GM19397 (cell line): ENCODE measurements around the gene ZBTB46.
"Not testable (repeated sequence)": the region's sequence is repeated elsewhere in the genome, so short reads cannot be mapped to it uniquely, and the experiment has no call there.

Experiments used
- ATAC-seq: cut with Tn5 transposase; IDR thresholded peaks from one replicate; pipeline ENCODE4 v1.9.1; 2021; ENCODE audit warnings: mild to moderate bottlenecking, moderate library complexity; ENCODE audit not compliant: unreplicated experiment

Gene ZBTB46

GRCh38 chr20:63790572-63791168 is 40.4 kb downstream of the ZBTB46 start:
- ATAC-seq = no peak

GRCh38 chr20:63789836-63790571 is 41.1 kb downstream of the ZBTB46 start:
- ATAC-seq = no peak

GRCh38 chr20:63787749-63788148 is 43.3 kb downstream of the ZBTB46 start:
- ATAC-seq = no peak

GRCh38 chr20:63787302-63787701 is 43.8 kb downstream of the ZBTB46 start:
- no peak for ATAC-seq

- no peak for ATAC-seq
Measured at GRCh38 chr20:63785691-63786131, 45.4 kb downstream of the ZBTB46 start.

- ATAC-seq = no peak
Measured at GRCh38 chr20:63783970-63784369, 47.1 kb downstream of the ZBTB46 start.

GRCh38 chr20:63782521-63782971 is 48.5 kb downstream of the ZBTB46 start:
- ATAC-seq = no peak

GRCh38 chr20:63782051-63782471 is 49.0 kb downstream of the ZBTB46 start:
- no peak for ATAC-seq

- ATAC-seq = no peak
Measured at GRCh38 chr20:63781181-63781580, 49.9 kb downstream of the ZBTB46 start.

- no peak for ATAC-seq
Measured at GRCh38 chr20:63778857-63779256, 52.2 kb downstream of the ZBTB46 start.

- ATAC-seq = no peak
Measured at GRCh38 chr20:63778034-63778752, 52.9 kb downstream of the ZBTB46 start.

GRCh38 chr20:63777614-63778013 is 53.5 kb downstream of the ZBTB46 start:
- ATAC-seq = no peak

- ATAC-seq = not testable (repeated sequence)
Measured at GRCh38 chr20:63776875-63777274, 54.2 kb downstream of the ZBTB46 start.

- ATAC-seq = no peak
Measured at GRCh38 chr20:63775096-63775978, 55.7 kb downstream of the ZBTB46 start.

GRCh38 chr20:63774306-63774705 is 56.8 kb downstream of the ZBTB46 start:
- no peak for ATAC-seq

- no peak for ATAC-seq
Measured at GRCh38 chr20:63773571-63774241, 57.4 kb downstream of the ZBTB46 start.

- ATAC-seq = no peak
Measured at GRCh38 chr20:63772781-63773518, 58.1 kb downstream of the ZBTB46 start.

GRCh38 chr20:63771046-63771707 is 59.9 kb downstream of the ZBTB46 start:
- ATAC-seq = no peak

- no peak for ATAC-seq
Measured at GRCh38 chr20:63769891-63770474, 61.1 kb downstream of the ZBTB46 start.
